ENCODE data around the gene NCF2. TPM values are rescaled to one million over a fixed set of nuclear protein-coding genes. Genes with fewer than 3 reads are reported as not detected.
A peak's percentile ranks its signal among the peaks of the same experiment; 100 is the strongest.

Gene NCF2
- total and polyA plus RNA-seq, 12 donors, result 2.3 to 22.7 (median 13.9) TPM

GRCh38 chr1:183589874-183590243, 400 bp downstream of the NCF2 start:
- no peaks in the 10 kb centered on the region for H3K27me3 ChIP-seq
- intact Hi-C loops (cut with DNase I), result no loop called here
- no peak for DNase-seq
- 76 to 85% (median 80%) methylated on average over 2 to 4 of the region's 4 CpGs for WGBS, 4 donors
- H3K4me3 ChIP-seq, result peak overlapping the region in 1 of 4 donors; percentile 38
- peak overlapping the region in 4 of 5 donors; percentile 15 to 83 (median 20) for H3K27ac ChIP-seq
- no peaks in the 10 kb centered on the region for H3K4me1 ChIP-seq (replicated peaks in 1 of 2)
- H3K9me3 ChIP-seq (replicated peaks in 1 of 3), result no peaks in the 10 kb centered on the region
- H3K36me3 ChIP-seq (replicated peaks in 1 of 2), result no peaks in the 10 kb centered on the region
- TF ChIP-seq POLR2A (IDR thresholded peaks at IDR 0.05) (no peak), CTCF (IDR thresholded peaks at IDR 0.05) (no peak)

GRCh38 chr1:183589384-183589783, 875 bp downstream of the NCF2 start:
- no peak for DNase-seq
- H3K27me3 ChIP-seq, result no peaks in the 10 kb centered on the region
- no peaks in the 10 kb centered on the region for H3K4me1 ChIP-seq (replicated peaks in 1 of 2)
- peak overlapping the region in 2 of 5 donors; percentile 22 to 83 for H3K27ac ChIP-seq
- H3K36me3 ChIP-seq (replicated peaks in 1 of 2), result no peaks in the 10 kb centered on the region
- WGBS, 4 donors, result 79 to 86% (median 83%) methylated on average over 5 of the region's 5 CpGs
- intact Hi-C loops (cut with DNase I), result no loop called here
- no peaks in the 10 kb centered on the region for H3K9me3 ChIP-seq (replicated peaks in 1 of 3)
- peak overlapping the region in 1 of 4 donors; percentile 38 for H3K4me3 ChIP-seq
- TF ChIP-seq POLR2A (IDR thresholded peaks at IDR 0.05) (no peak), CTCF (IDR thresholded peaks at IDR 0.05) (no peak)

- H3K4me1 ChIP-seq (replicated peaks in 1 of 2), result no peaks in the 10 kb centered on the region
- no peaks in the 10 kb centered on the region for H3K36me3 ChIP-seq (replicated peaks in 1 of 2)
- DNase-seq, result no peak
- intact Hi-C loops (cut with DNase I), result no loop called here
- TF ChIP-seq POLR2A (IDR thresholded peaks at IDR 0.05) (no peak), CTCF (IDR thresholded peaks at IDR 0.05) (no peak)
- H3K27ac ChIP-seq, result peak overlapping the region in 2 of 5 donors; percentile 21 to 83
- H3K27me3 ChIP-seq, result no peaks in the 10 kb centered on the region
- no peaks in the 10 kb centered on the region for H3K9me3 ChIP-seq (replicated peaks in 1 of 3)
- H3K4me3 ChIP-seq, result peak overlapping the region in 1 of 4 donors; percentile 38
Observed at GRCh38 chr1:183588827-183589226, 1.4 kb downstream of the NCF2 start.

GRCh38 chr1:183586926-183587325, 3.3 kb downstream of the NCF2 start:
- intact Hi-C loops (cut with DNase I), result no loop called here
- Histone ChIP-seq H3K4me3 (no peak overlapping the region), H3K4me1 (replicated peaks in 1 of 2) (no peaks in the 10 kb centered on the region), H3K9me3 (replicated peaks in 1 of 3) (no peaks in the 10 kb centered on the region), H3K36me3 (replicated peaks in 1 of 2) (no peaks in the 10 kb centered on the region), H3K27ac (no peak overlapping the region), H3K27me3 (no peaks in the 10 kb centered on the region)
- 84 to 97% (median 90%) methylated on average over 7 to 8 of the region's 8 CpGs for WGBS, 4 donors
- no peak for DNase-seq
- TF ChIP-seq CTCF (IDR thresholded peaks at IDR 0.05), result no peak
- TF ChIP-seq POLR2A (IDR thresholded peaks at IDR 0.05), result no peak
